Measurements from ENCODE around the gene TECPR1. TPM values are rescaled to one million over a fixed set of nuclear protein-coding genes. Genes with fewer than 3 reads are reported as not detected.
A peak's percentile ranks its signal among the peaks of the same experiment; 100 is the strongest.

TECPR1 gene
- total and polyA plus RNA-seq, 2 experiments from 2014 or later: 4.6 to 24.4 TPM

GRCh38 chr7:98167653-98168052, 84.4 kb downstream of the TECPR1 start:
- no peak overlapping the region for H3K27ac ChIP-seq (ENCODE audit: low read depth)
- TF ChIP-seq POLR2AphosphoS5 (IDR thresholded peaks at IDR 0.05; ENCODE audit: low read depth): no peak
- peaks cover 5% of the 10 kb centered on the region for H3K4me1 ChIP-seq (ENCODE audit: insufficient read depth)
- H4K20me1 ChIP-seq (replicated peaks; ENCODE audit: insufficient read depth): peaks cover 13% of the 10 kb centered on the region; the same call in 1 of the 2 replicates
- Mint-ChIP-seq H3K4me1 (peaks cover 22% of the 10 kb centered on the region; the same call in 2 of the 3 replicates), H3K36me3 (ENCODE audit: low read depth) (peaks cover 8% of the 10 kb centered on the region; the same call in 2 of the 3 replicates), H3K4me3 (no peak overlapping the region), H3K27ac (0 out of 2 replicates have a peak overlapping the region, but pooled peaks have one; percentile 38), H3K27me3 (ENCODE audit: insufficient read depth, low read depth, poor library complexity) (peaks cover 3% of the 10 kb centered on the region), H3K9me3 (no peaks in the 10 kb centered on the region)
- H3F3A ChIP-seq (replicated peaks; ENCODE audit: low read depth): 0 out of 2 replicates have a peak, but pooled peaks cover 2% of the 10 kb centered on the region
- DNase-seq (ENCODE audit: low spot score) (no peak), ATAC-seq (no peak)
- H3K79me2 ChIP-seq (replicated peaks; ENCODE audit: insufficient read depth): peaks cover 12% of the 10 kb centered on the region; the same call in 1 of the 2 replicates
- H3K4me3 ChIP-seq: no peak overlapping the region
- no peak overlapping the region for H2AFZ ChIP-seq
- H3K36me3 ChIP-seq (ENCODE audit: insufficient read depth): no peaks in the 10 kb centered on the region
- no peaks in the 10 kb centered on the region for H3K9me2 ChIP-seq (ENCODE audit: insufficient read depth)
- no peak overlapping the region for H3K4me2 ChIP-seq
- H3K27me3 ChIP-seq (ENCODE audit: insufficient read depth): no peaks in the 10 kb centered on the region

- H3K4me3 Mint-ChIP-seq: no peak overlapping the region
- no peak overlapping the region for H3K27ac Mint-ChIP-seq
- H2AFZ ChIP-seq: no peak overlapping the region
- peaks cover 13% of the 10 kb centered on the region; the same call in 1 of the 2 replicates for H4K20me1 ChIP-seq (replicated peaks; ENCODE audit: insufficient read depth)
- H3K4me1 Mint-ChIP-seq: peaks cover 22% of the 10 kb centered on the region; the same call in 2 of the 3 replicates
- H3K4me2 ChIP-seq: no peak overlapping the region
- peaks cover 4% of the 10 kb centered on the region; the same call in 2 of the 3 replicates for H3K36me3 Mint-ChIP-seq (ENCODE audit: low read depth)
- H3K9me3 Mint-ChIP-seq: no peaks in the 10 kb centered on the region
- H3F3A ChIP-seq (replicated peaks; ENCODE audit: low read depth): 0 out of 2 replicates have a peak, but pooled peaks cover 2% of the 10 kb centered on the region
- peaks cover 3% of the 10 kb centered on the region for H3K27me3 Mint-ChIP-seq (ENCODE audit: insufficient read depth, low read depth, poor library complexity)
- DNase-seq (ENCODE audit: low spot score) (no peak), ATAC-seq (no peak)
- H3K27me3 ChIP-seq (ENCODE audit: insufficient read depth): no peaks in the 10 kb centered on the region
- H3K79me2 ChIP-seq (replicated peaks; ENCODE audit: insufficient read depth): peaks cover 12% of the 10 kb centered on the region; the same call in 1 of the 2 replicates
- H3K4me1 ChIP-seq (ENCODE audit: insufficient read depth): peaks cover 5% of the 10 kb centered on the region
- no peak overlapping the region for H3K27ac ChIP-seq (ENCODE audit: low read depth)
- no peaks in the 10 kb centered on the region for H3K36me3 ChIP-seq (ENCODE audit: insufficient read depth)
- no peaks in the 10 kb centered on the region for H3K9me2 ChIP-seq (ENCODE audit: insufficient read depth)
- no peak overlapping the region for H3K4me3 ChIP-seq
- TF ChIP-seq ZNF331 (CRISPR knock-in tag; IDR thresholded peaks at IDR 0.05; ENCODE audit: low read depth) (no peak), ZNF114 (CRISPR knock-in tag; IDR thresholded peaks at IDR 0.05) (no peak), CTCF (conservative IDR thresholded peaks at IDR 0.05; ENCODE audit: low read depth in 2 of 2) (no peak), JUNB (IDR thresholded peaks at IDR 0.05; ENCODE audit: unreplicated experiment) (no peak), EZH2 (IDR thresholded peaks at IDR 0.05; ENCODE audit: low read depth, unreplicated experiment) (no peak), STAT1 (IDR thresholded peaks at IDR 0.05; ENCODE audit: unreplicated experiment) (no peak), EZH2phosphoT487 (IDR thresholded peaks at IDR 0.05; ENCODE audit: unreplicated experiment) (no peak), NANOG (IDR thresholded peaks at IDR 0.05; ENCODE audit: borderline replicate concordance) (no peak)
- TF ChIP-seq, protein P1, sequence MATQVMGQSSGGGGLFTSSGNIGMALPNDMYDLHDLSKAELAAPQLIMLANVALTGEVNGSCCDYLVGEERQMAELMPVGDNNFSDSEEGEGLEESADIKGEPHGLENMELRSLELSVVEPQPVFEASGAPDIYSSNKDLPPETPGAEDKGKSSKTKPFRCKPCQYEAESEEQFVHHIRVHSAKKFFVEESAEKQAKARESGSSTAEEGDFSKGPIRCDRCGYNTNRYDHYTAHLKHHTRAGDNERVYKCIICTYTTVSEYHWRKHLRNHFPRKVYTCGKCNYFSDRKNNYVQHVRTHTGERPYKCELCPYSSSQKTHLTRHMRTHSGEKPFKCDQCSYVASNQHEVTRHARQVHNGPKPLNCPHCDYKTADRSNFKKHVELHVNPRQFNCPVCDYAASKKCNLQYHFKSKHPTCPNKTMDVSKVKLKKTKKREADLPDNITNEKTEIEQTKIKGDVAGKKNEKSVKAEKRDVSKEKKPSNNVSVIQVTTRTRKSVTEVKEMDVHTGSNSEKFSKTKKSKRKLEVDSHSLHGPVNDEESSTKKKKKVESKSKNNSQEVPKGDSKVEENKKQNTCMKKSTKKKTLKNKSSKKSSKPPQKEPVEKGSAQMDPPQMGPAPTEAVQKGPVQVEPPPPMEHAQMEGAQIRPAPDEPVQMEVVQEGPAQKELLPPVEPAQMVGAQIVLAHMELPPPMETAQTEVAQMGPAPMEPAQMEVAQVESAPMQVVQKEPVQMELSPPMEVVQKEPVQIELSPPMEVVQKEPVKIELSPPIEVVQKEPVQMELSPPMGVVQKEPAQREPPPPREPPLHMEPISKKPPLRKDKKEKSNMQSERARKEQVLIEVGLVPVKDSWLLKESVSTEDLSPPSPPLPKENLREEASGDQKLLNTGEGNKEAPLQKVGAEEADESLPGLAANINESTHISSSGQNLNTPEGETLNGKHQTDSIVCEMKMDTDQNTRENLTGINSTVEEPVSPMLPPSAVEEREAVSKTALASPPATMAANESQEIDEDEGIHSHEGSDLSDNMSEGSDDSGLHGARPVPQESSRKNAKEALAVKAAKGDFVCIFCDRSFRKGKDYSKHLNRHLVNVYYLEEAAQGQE (IDR thresholded peaks at IDR 0.05; ENCODE audit: unreplicated experiment): no peak
- TF ChIP-seq, protein P2, sequence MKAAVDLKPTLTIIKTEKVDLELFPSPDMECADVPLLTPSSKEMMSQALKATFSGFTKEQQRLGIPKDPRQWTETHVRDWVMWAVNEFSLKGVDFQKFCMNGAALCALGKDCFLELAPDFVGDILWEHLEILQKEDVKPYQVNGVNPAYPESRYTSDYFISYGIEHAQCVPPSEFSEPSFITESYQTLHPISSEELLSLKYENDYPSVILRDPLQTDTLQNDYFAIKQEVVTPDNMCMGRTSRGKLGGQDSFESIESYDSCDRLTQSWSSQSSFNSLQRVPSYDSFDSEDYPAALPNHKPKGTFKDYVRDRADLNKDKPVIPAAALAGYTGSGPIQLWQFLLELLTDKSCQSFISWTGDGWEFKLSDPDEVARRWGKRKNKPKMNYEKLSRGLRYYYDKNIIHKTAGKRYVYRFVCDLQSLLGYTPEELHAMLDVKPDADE (IDR thresholded peaks at IDR 0.05): no peak
These were observed 85.4 kb downstream of the TECPR1 start for GRCh38 chr7:98166668-98166970.

Data from GM23338 (cell line).